Right kidney (tissue), 1 donor: Measurements from ENCODE around the gene PEAK1.
"Not testable (repeated sequence)": the region's sequence is repeated elsewhere in the genome, so short reads cannot be mapped to it uniquely, and the experiment has no call there.

Source experiments
- DNase-seq: peaks from one replicate; pipeline ENCODE4 v3.0.0-alpha.2; 2016

PEAK1 gene

DNA sequence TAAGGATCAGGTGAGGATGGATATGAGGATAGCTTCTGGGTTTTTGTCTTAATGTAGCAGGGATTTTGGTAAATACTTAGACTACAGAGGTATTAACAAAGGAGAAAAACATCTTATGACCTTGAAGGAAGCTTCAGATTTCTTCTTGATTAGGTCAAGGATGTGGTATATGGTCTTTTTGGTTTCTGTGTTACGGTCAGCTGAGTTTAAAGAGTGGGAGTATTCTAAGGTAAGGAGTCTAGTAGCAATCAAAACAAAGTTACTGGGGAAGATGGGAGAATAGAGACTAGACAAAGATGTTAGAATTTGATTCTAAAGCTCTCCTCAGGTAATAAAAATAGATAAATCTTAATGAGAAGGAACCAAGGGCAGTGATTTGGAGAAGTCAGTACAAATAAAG is 7.0 kb upstream of the PEAK1 start:
- DNase-seq, result no peak

DNA sequence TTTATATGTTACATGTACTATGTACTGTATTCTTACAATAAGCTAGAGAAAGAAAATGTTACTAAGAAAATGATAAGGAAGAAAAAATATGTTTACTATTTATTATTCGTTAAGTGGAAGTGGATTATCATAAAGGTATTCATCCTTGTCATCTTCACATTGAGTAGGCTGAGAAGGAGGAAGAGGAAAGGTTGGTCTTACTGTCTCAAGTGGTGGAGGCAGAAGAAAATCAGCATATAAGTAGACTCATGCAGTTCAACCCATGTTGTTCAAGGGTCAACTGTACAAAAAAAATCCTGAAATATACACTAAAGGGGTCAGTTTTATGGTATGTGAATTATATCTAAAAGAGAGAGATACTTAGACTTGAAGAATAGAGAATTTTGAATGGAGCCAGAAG is 6.5 kb upstream of the PEAK1 start:
- DNase-seq, result no peak

DNA sequence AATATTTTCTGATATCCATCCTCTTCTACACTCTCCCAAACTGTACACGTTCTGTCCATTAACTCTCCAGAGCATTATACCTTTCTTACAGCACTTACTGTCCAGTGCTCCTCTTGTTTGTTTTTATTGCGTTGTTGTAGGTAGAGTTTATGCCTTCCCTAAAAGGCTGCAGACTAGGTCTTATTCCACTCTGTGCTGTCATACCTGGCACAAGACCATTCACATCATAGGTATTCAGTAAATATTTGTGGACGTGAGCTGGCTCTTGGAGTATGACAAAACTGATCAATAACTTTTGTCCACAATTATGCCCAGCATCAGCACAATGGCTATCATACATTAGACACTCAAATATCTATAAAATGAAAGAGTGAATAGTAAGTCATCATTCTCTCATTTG is 5.2 kb upstream of the PEAK1 start:
- DNase-seq, result no peak

DNA sequence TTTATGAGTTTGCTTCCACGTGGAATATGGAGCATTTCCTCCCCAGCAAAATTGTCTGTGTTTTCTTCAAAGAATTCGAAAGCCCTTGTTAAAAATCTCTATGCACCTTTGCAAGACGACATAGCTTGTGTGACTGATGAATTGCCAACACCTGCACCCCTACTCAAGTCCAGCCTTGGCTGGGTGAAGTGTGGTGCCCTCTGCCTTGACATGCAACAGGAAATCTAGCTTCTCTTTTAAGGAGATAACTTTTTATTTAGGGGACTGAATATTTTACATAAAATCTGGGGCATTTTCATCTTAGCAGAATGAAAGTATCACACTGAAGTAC is 1.4 kb upstream of the PEAK1 start:
- DNase-seq, result no peak

DNA sequence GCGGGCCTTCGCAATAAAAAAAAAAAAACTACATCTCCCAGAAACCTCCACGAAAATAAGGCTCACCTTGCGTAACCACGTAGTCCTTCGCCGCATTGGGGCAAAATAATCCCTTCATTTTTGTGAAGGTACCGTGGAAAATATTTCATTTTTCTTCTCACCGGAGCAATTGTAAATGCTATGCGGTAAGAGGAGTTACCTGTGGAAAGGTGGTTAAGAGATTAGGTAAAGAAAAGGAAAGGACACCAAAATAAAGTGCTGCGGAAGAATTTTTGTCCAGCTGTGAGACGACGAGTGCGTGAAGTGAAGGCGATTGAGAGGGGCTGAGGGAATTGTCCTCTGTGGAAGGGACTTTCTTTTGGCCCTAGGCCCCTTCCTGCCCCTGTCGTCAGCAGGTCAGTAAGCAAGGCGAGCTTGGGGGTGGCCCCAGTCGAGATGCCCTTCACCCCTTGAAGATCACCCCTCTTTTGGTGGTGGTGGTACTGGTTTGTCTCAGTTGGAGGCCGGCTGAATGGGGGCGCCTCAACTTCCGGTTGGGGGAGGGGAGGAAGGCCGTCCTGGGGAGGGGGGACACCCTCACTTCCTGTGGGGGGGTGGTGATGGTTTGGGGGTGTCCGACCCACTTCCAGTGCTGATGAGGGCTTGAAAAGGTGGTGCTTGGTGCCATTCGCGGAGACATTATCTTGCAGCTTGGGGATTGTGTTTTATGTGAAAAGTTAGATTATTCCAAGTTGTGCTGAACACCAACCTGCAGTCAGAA is 886 bp upstream of the PEAK1 start, which contains the start of gene HMG20A:
HMG20A (plus strand) TSS at position 279 of the 760 bp plus-strand sequence. CDS start 37,520 bp downstream, outside the sequence.
- peak; percentile 100 for DNase-seq

DNA sequence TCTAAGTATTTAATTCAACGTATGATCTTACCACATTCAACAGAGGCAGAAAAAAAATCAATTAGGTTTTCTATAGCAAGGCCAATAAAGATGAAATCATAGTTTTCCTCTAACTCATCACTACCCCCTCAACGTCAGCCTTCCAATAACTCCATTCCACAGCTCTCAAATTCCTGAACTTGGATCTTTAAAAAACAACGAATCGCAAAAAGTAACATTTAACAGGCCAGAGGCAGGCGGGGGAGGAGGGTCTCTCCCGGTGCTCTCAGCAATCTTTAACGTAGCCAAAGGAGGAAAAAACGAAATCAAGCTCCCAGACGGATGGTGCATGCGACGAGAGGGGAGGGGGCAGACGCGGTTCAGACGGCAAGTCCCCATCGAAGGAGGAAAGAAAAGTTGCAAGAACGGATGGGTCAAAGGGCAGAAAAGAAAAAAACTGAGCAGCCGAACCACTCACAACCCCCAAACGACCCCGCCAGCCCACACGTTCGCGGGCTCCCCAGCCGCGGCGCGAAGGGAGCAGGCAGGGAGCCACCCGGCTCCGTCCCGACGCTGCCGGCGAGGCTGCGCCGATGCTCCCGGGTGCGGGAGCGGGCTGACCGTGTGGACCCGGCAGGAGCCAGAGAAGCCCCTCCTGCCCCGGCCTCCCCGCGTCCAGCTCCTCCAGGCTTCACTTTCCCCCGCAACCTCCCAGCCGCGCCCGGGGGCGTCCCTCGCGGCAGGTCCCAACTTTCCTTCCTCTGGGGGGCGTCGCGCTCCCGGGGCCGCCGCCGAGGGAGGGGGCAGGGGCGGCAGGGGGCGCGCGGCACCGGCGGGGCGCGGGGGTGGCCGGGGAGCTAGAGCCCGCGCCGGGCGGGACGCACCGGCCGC is 703 bp downstream of the PEAK1 start:
- DNase-seq, result peak; percentile 85

DNA sequence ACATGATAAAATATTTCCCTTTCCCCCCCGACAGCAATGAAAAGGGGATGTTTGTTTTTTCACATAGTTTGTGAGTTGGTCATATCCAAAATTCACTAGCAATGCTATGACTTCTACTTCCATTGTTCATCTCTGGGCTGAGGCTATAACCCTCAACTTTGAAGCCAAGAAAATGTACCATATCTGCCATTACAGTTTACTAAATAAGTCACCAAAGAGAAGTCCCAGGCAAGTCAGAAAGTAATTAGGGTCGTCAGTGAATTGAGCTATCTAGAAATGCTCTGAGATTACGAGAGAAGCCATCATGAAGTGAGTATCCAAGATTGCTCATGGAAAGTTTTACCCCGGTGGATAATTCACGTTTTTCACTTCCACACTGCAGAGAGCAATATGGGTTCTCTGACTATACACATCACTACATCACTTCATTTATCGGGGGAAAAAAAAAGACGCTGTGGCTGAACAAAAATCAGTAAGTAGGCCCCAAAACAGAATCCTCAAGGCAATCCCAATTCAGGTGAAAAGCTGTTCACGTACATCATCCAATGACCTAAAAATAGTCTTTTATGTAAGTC is 1.4 kb downstream of the PEAK1 start:
- DNase-seq, result peak; percentile 9

DNA sequence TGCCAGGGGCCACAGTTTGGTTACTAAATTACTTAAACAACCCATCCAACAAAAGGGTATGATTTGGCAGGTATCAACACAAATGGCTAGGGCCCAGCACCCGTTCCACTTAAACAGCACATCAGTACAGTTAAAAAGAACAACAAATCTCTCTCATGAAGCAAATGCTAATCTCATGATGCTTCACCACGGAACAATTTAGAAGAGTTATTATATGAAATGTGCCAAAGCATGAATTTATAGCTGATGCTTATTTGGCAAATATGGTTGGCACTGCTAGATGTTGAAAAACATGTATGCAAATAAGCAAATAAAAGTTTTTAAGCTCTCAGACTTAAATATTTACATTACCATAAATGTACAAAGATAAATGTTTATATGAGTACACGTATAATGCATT is 2.3 kb downstream of the PEAK1 start:
- DNase-seq, result no peak

DNA sequence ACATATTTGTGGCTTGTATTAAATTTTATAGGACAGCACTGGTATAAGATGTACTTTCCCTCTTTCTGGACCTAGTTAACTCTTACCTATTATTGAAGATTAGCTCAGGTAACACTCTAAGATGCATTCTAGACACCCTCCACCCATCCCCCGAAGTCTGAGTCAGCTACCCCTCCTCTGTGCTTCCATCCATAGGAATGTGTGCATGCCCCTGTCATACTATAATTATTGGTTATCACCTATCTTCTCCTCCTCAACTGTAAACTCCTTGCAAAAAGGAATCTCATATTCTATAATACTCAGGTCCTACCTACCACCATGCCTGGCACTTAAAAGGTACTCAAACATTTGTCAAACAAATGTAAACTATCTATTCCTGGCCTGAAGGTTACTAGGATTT is 3.0 kb downstream of the PEAK1 start:
- DNase-seq, result no peak

DNA sequence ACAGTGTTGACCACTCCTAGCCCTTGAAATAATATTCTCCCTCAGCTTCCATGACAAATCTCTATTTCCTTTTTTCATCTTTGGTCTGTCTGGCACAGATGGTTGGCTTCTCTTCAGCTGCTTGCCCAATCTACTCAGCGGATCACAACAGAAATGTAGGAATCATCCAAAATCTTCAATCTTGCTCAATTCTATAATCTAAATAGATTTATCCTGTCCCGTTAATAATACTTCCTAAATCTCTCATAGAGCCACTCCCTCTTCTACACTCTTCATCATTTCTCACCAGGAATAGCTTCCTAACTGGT is 3.8 kb downstream of the PEAK1 start:
- no peak for DNase-seq

DNA sequence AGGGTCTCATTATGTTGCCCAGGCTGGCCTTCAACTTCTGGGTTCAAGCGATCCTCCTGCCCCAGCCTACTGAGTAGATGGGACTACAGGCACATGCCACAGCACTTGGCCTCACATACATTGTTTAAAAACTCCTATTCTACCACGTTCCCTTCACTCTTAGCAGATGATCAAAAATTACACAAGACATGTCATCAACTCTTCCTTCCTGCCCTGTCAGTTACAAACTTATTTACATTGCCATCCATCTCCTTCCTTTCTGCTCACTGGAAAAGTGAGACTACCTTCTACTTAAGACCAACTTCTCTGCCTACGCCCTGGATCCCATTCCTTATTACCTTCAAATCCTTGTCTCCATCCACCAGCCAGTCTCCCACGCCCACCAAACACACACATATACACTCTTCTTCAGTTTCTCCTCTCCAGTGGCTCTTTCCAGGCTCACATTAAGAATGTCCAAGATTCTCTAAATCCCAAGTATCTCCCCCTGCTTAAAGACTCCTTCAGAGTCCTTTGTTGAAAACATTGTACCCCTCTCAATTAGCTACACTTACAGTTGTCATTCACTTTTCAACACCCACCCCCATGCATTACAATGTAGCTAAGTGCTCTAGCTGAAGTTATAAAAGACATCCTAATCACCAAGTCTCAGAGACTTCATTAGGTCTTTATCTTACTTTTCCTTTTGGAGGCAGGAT is 4.3 kb downstream of the PEAK1 start:
- DNase-seq, result no peak

DNA sequence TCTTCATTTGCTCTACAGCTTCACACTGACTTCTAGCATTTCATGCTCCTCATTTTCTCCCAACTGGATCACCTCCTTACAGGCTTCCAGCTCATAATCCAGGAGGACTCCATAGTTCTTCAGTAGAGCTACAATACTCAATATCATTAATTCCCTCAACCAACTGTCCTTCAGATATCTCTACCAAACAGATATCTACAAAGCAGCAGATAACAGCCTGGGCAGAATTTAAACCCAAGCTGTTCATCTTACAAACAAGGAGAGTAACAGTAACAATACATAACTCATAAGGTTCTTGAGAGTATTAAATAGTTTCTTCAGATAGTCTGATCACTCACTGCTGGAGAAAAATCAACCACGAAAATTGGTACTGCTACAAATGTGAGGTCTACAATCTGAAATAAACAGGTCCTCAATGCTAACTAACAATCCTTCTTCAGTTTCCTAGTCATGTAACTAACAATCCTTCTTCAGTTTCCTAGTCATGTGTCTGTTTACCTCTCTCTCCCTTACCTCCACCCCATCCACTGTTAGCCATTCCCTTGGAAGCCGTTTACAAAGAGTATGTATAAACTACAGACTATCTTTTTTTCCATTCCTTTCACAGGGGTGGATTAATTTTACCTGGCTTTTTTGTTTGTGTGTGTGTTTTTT is 5.0 kb downstream of the PEAK1 start:
- no peak for DNase-seq

DNA sequence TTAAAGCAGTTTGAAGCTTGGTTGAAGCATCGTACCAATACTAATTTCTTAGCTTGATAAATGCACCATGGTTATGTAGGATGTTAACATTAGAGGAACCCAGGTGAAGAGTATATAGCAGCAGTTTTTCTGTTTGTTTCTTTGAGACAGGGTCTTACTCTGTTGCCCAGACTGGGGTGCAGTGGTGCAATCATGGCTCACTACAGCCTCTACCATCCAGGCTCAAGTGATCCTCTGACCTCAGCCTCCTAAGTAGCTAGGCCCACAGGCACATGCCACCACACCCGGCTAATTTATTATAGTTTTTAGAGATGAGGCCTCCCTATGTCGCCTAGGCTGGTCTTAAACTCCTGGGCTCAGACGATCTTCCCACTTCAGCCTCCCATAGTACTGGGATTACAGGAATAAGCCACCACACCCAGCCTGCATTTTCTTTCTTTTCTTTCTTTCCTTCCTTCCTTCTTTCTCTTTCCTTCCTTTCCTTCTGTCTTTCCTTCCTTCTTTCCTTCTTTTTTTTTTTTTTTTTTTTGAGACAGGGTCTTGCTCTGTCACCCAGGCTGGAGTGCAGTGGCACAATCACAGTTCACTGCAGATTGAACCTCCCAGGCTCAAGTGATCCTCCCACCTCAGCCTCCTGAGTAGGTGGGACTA is 6.1 kb downstream of the PEAK1 start:
- no peak for DNase-seq

DNA sequence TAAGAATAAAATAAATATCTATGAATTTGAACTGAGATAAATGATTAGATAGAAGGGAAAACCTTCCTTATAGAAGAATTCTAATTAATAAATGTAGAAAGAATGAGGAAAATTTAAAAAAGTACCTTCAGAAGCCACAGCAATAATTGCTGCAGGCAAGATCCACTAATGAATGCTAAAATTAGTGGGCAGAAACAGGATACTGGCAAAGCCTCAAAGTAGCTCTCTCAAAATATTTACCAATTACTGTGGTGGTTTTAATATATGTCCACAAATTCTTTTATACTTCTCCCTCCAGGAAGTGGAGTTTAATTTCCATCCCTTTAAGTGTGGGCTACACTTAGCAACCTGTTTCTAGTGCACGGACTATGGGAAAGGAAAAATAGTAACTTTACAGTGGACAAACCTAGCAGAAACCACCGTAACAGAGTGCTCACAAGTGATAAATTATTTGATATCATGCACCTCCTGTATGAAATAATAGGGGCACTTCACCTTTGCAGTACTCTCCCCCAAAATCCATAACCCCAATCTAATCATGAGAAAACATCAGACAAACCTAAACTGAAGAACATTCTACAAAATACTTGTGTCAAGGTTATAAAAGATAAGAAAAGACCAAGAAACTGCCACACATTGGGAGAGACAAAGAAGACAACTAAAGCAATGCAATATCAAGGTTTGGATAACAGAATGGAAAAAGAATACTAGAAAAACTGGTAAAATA is 6.8 kb downstream of the PEAK1 start:
- DNase-seq, result no peak

DNA sequence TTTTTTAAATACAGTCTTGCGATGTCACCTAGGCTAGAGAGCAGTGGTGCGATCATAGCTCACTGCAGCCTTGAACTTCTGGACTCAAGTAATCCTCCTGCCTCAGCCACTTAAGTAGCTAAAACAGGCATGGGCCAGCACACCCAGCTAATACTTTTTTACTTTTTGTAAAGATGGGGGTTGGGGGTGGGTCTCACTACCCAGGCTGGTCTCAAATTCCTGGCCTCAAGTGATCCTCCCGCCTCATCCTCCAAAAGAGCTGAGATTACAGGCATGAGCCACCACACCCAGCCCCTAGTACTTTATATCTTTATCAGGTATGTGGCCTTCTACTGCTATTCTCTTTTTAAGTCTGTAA is 8.3 kb downstream of the PEAK1 start:
- DNase-seq, result no peak

DNA sequence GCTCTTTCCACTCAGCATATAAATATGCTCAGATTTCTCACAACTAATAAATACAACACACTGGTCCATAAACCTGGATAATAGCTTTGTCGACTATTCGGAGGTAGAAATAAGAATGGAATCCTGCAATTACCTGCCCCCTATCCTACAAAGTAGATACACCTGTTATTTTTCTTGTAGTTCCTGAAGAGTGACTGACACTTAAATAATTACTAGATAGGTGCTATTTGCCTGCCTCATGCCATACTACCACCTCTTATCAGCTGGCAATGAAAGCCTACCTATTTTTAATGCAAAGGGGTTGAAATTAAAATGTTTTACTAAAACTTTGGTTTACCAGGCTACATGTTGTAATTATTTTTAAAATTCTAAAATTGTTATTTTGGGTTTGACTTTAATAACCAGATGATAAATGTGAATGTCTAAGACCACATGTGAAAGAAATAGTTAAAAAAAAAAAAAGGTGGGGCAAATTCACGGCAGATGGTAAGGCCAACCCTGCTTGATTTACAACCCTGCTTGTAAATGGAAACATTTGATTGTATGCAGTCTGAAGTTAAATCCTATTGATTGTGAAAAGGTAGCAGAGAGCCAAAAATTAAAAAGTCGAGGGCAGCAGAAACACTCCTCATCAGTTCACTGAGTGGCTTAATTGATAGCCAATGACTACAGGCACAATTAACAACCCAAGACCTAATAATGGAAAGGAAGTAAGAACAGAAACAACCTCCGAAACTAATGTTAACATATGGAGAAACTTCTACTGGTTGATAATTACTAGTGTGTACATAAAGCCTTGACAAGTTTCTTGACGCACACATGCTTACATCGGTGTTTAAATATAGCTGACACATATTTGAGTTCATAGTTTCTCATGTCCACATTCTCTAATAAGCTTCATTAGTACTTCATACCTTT is 8.9 kb downstream of the PEAK1 start:
- no peak for DNase-seq

DNA sequence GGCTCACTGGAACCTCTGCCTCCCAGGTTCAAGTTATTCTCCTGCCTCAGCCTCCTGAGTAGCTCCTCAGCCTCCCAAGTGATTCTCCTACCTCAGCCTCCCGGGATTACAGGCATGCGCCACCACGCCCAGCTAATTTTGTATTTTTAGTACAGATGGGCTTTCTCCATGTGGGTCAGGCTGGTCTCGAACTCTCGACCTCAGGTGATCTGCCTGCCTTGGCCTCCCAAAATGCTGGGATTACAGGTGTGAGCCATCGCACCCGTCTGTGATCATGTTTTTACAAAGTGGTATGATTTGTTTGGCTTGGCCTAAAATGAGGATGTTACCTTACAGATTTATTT is 9.8 kb downstream of the PEAK1 start:
- DNase-seq, result not testable (repeated sequence)

DNA sequence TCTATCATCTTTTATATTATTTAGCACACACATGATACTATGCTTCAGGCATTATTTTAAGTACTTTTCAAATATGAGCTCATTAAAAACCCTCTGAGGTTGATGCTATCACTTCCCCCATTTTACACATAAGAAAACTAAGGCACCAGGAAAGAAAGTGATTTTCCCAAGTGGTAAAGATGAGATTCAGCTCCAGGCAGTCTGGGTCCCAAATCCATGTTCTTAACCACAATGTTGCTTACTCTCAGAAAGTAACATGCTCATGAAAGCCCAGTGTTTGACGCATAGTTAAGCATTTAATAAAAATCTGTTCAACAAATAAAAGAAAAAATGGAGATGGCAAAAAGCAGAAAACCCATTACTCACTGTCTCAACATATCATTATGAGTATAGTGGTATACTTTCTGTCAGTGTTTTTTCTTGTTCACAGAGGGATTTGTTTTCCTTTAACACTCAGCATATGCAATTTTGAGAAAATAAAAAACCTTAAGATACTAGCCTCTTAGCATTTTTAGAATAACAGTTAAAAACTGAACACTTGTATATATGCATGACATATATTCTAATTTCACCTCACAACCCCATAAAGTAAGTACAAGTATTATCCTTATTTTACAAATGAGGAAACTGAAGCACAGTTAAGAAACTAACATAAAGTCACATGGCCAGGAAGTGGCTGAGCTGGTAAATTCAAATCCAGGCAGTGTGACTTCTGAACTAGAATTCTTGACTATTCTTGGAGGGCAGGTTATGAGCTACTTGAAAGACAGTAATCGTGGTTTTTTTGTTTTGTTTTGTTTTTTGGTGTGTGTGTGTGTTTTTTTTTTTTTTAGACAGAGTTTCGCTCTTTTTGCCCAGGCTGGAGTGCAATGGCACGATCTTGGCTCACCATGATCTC is 10.4 kb downstream of the PEAK1 start:
- DNase-seq, result no peak

DNA sequence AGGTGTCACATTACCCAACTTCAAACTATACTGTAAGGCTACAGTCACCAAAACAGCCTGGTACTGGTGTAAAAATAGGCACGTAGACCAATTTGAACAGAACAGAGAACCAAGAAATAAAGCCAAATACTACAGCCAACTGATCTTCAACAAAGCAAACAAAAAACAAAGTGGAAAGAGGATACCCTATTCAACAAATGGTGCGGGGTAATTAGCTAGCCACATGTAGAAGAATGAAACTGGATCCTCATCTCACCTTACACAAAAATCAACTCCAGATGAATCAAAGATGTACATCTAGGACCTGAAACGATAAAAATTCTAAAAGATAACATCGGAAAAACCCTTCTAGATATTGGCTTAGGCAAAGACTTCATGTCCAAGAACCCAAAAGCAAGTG is 13.1 kb downstream of the PEAK1 start:
- no peak for DNase-seq
